Endothelial cell of umbilical vein (primary cell): ENCODE data around the gene PLPPR4. TPM values are rescaled to one million over a fixed set of nuclear protein-coding genes. Genes with fewer than 3 reads are reported as not detected.

Experiments
- BruUV-seq: library from RNA; stranded (reverse); fragments of 400-500 nt; replicated peaks from 2 replicates; lab custom pipeline; 2021; lab: Mats Ljungman, UMichigan
- CTCF ChIA-PET: fragments of 300-600, 350-600 bp; sonication (Branson Sonifier 250); formaldehyde crosslinking; loops from one replicate; lab custom pipeline; 2021; ENCODE audit warnings: antibody characterized with exemption, inconsistent platforms; lab: Charles Lee
- POLR2A ChIA-PET: fragments of 300-600, 350-600 bp; sonication (Branson Sonifier 250); formaldehyde crosslinking; loops from one replicate; lab custom pipeline; 2021; ENCODE audit warnings: antibody characterized with exemption, inconsistent platforms; lab: Charles Lee
- DNase-seq: peaks from one replicate; pipeline ENCODE4 v3.0.0-alpha.2; 2011; ENCODE audit warnings: low read depth, low spot score
- FAIRE-seq: peaks from 2 replicates; lab custom pipeline; 2011; peaks lifted over from hg19 to GRCh38; lab: Jason Lieb, UNC
- H2AFZ ChIP-seq: 2 replicates; pipeline ENCODE4 v1.6.0; 2012; ENCODE audit warnings: low read depth, low read length, control low read depth, inconsistent platforms
- H3K27ac ChIP-seq: 2 replicates; pipeline ENCODE4 v1.5.1; 2011; ENCODE audit warnings: low read depth, mild to moderate bottlenecking, control low read depth, low read length, moderate library complexity; ENCODE audit not compliant: insufficient read depth
- H3K27me3 ChIP-seq, 2 experiments: 2 replicates each; pipeline versions ENCODE4 v1.6.0 to v1.6.1; 2011; ENCODE audit warnings: low read length in 2 of 2, mixed read lengths in 1 of 2; ENCODE audit not compliant: control insufficient read depth in 2 of 2, insufficient read depth in 2 of 2
- H3K36me3 ChIP-seq, 2 experiments: 2 replicates in 1 of 2; 3 replicates in 1 of 2; pipeline ENCODE4 v1.5.1; 2011; ENCODE audit warnings: low read length in 2 of 2, mild to moderate bottlenecking in 1 of 2, moderate library complexity in 1 of 2; ENCODE audit not compliant: control insufficient read depth in 2 of 2, insufficient read depth in 2 of 2; ENCODE audit errors: extremely low read depth in 1 of 2
- H3K4me1 ChIP-seq: 3 replicates; pipeline ENCODE4 v1.5.1; 2011; ENCODE audit warnings: mild to moderate bottlenecking, low read length; ENCODE audit not compliant: control insufficient read depth, insufficient read depth; ENCODE audit errors: extremely low read depth
- H3K4me2 ChIP-seq: 2 replicates; pipeline ENCODE4 v1.6.1; 2011; ENCODE audit warnings: low read length, control low read depth, mixed read lengths; ENCODE audit not compliant: insufficient read depth
- H3K4me3 ChIP-seq, 3 experiments: fragments of 200-600 bp in 1 of 3; sonication (generic), shearing (Covaris generic) in 1 of 3; replicated peaks in 1 of 3; 2 replicates each; pipeline ENCODE4 v1.5.1; 2011 to 2016; ENCODE audit warnings: control low read depth in 3 of 3, low read length in 3 of 3, mild to moderate bottlenecking in 2 of 3, inconsistent platforms in 1 of 3, low read depth in 1 of 3, moderate library complexity in 1 of 3; ENCODE audit not compliant: insufficient read depth in 1 of 3
- H3K79me2 ChIP-seq: 2 replicates; pipeline ENCODE4 v1.6.0; 2012; ENCODE audit warnings: low read length, inconsistent platforms; ENCODE audit not compliant: control insufficient read depth, insufficient read depth
- H3K9ac ChIP-seq: replicated peaks from 2 replicates; pipeline ENCODE3; 2011; ENCODE audit warnings: low read length, control low read depth; ENCODE audit not compliant: insufficient read depth; ENCODE audit errors: extremely low read depth
- H3K9me1 ChIP-seq: replicated peaks from 3 replicates; pipeline ENCODE4 v1.6.0; 2011; ENCODE audit warnings: mild to moderate bottlenecking, low read length; ENCODE audit not compliant: control insufficient read depth, insufficient read depth; ENCODE audit errors: extremely low read depth
- H3K9me3 ChIP-seq: replicated peaks from 2 replicates; pipeline ENCODE4 v1.5.1; 2012; ENCODE audit warnings: low read length, inconsistent platforms; ENCODE audit not compliant: control insufficient read depth, insufficient read depth
- H4K20me1 ChIP-seq: replicated peaks from 2 replicates; pipeline ENCODE3; 2011; ENCODE audit warnings: mild to moderate bottlenecking, low read length; ENCODE audit not compliant: control insufficient read depth, insufficient read depth; ENCODE audit errors: extremely low read depth
- CTCF ChIP-seq, 2 donors: IDR thresholded peaks; 1 replicate in 1 of 2; 2 replicates in 1 of 2; pipeline ENCODE4 v1.5.1; 2011; ENCODE audit warnings: low read length in 2 of 2, mild to moderate bottlenecking in 2 of 2, moderate library complexity in 2 of 2, control low read depth in 1 of 2, inconsistent platforms in 1 of 2, low read depth in 1 of 2; ENCODE audit not compliant: insufficient read depth in 1 of 2; ENCODE audit errors: extremely low read depth in 1 of 2
- EZH2 ChIP-seq: IDR thresholded peaks from 2 replicates; pipeline ENCODE4 v1.6.1; 2012; ENCODE audit warnings: borderline replicate concordance, low read depth, mild to moderate bottlenecking, moderate library complexity, low read length, inconsistent platforms; ENCODE audit not compliant: severe bottlenecking
- FOS ChIP-seq: IDR thresholded peaks from 2 replicates; pipeline ENCODE4 v1.6.1; 2011; ENCODE audit warnings: mild to moderate bottlenecking, low read length, moderate library complexity, borderline replicate concordance; ENCODE audit not compliant: insufficient read depth
- GATA2 ChIP-seq: IDR thresholded peaks from 2 replicates; pipeline ENCODE4 v1.7.0; 2011; ENCODE audit warnings: low read depth, mild to moderate bottlenecking, moderate library complexity, mixed read lengths, low read length; ENCODE audit not compliant: insufficient read length, insufficient read depth
- JUN ChIP-seq: IDR thresholded peaks from 2 replicates; pipeline ENCODE4 v1.6.1; 2011; ENCODE audit warnings: borderline replicate concordance, low read depth; ENCODE audit not compliant: insufficient read length, insufficient read depth
- MYC ChIP-seq: IDR thresholded peaks from one replicate; pipeline ENCODE4 v1.6.1; 2011; ENCODE audit warnings: mild to moderate bottlenecking, low read depth, low read length
- POLR2A ChIP-seq: IDR thresholded peaks from 2 replicates; pipeline ENCODE4 v1.6.1; 2012; ENCODE audit warnings: low read depth, mild to moderate bottlenecking, control low read depth, low read length
- POLR2AphosphoS5 ChIP-seq: IDR thresholded peaks from 2 replicates; pipeline ENCODE4 v1.6.1; 2012; ENCODE audit warnings: low read depth, mild to moderate bottlenecking, control low read depth, low read length, moderate library complexity; ENCODE audit not compliant: insufficient read depth
- dilution Hi-C: fragments of 300-500 bp; cut with MboI; formaldehyde crosslinking; loops from one replicate; pipeline ENCODE4 v1.15.0; 2019; ENCODE audit warnings: low sequenced_read_pairs; ENCODE audit not compliant: extremely low pct_ligation_motif_present
- intact Hi-C: fragments of 100-400 bp; cut with micrococcal nuclease; formaldehyde crosslinking; loops from one replicate; pipeline ENCODE4 v1.10.0; 2022
- polyA plus RNA-seq, 4 experiments: library from polyadenylated mRNA; depleted of rRNA in 3 of 4; stranded (reverse) in 3 of 4; unstranded in 1 of 4; fragments of >200 nt; gene quantifications; 2 replicates each; pipeline versions ENCODE4 v1.2.1 to v1.2.3, GENCODE V29; 2011 to 2012; ENCODE audit warnings: missing spikeins in 1 of 4
- total RNA-seq: library from RNA; stranded (reverse); gene quantifications from 2 replicates; pipeline ENCODE4 v1.2.3, GENCODE V29; 2021
- TF ChIP-seq, protein P1 (sequence below): IDR thresholded peaks from 2 replicates; pipeline ENCODE4 v1.6.1; 2011; ENCODE audit not compliant: insufficient read depth, insufficient read length

Gene PLPPR4
- total and polyA plus RNA-seq, 2 donors (not counting 3 experiments of a cell fraction or from before 2014, with no cell fraction given) = not detected

- BruUV-seq = no TSS peak
- no peak for DNase-seq
- no peaks in the 10 kb centered on the region for H3K9me1 ChIP-seq
- ChIA-PET CTCF (no interaction called here), POLR2A (no interaction called here)
- H3K4me1 ChIP-seq = no peaks in the 10 kb centered on the region
- no peaks in the 10 kb centered on the region for H3K79me2 ChIP-seq
- H3K9ac ChIP-seq = no peak overlapping the region
- dilution Hi-C loops = no loop called here
- no peaks in the 10 kb centered on the region for H3K36me3 ChIP-seq
- H3K4me3 ChIP-seq = no peak overlapping the region
- no peaks in the 10 kb centered on the region for H3K9me3 ChIP-seq
- H4K20me1 ChIP-seq = no peaks in the 10 kb centered on the region
- no peak overlapping the region for H3K27ac ChIP-seq
- intact Hi-C loops = no loop called here
- FAIRE-seq = no peak
- no peak for TF ChIP-seq EZH2
- TF ChIP-seq MYC = no peak
- no peak for TF ChIP-seq GATA2
- TF ChIP-seq, protein P1, sequence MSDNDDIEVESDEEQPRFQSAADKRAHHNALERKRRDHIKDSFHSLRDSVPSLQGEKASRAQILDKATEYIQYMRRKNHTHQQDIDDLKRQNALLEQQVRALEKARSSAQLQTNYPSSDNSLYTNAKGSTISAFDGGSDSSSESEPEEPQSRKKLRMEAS = no peak
- TF ChIP-seq POLR2A = no peak
- no peak for TF ChIP-seq FOS
- TF ChIP-seq CTCF (IDR thresholded peaks at IDR 0.05; ENCODE audit: extremely low read depth in 1 of 2, insufficient read depth in 1 of 2, low read depth in 1 of 2, low read length in 2 of 2) = no peak
- TF ChIP-seq JUN = no peak
- TF ChIP-seq POLR2AphosphoS5 = no peak
- H2AFZ ChIP-seq = no peak overlapping the region
- H3K4me2 ChIP-seq = no peak overlapping the region
- peaks cover 3 to 5% of the 10 kb centered on the region in 2 experiments for H3K27me3 ChIP-seq
Measured at GRCh38 chr1:99247199-99247598, 17.1 kb upstream of the PLPPR4 start.
